Astrocyte (in vitro differentiated cells and primary cell): ENCODE data around the gene PRR20B. TPM values are rescaled to one million over a fixed set of nuclear protein-coding genes. Genes with fewer than 3 reads are reported as not detected.
"Not testable (repeated sequence)": the region's sequence is repeated elsewhere in the genome, so short reads cannot be mapped to it uniquely, and the experiment has no call there.

Experiments
- DNase-seq: peaks from one replicate; pipeline ENCODE4 v3.0.0-alpha.2; 2010; ENCODE audit warnings: low read depth
- FAIRE-seq: peaks from 2 replicates; lab custom pipeline; 2011; peaks lifted over from hg19 to GRCh38; lab: Jason Lieb, UNC
- H2AFZ ChIP-seq: 2 replicates; pipeline ENCODE4 v1.6.0; 2012; ENCODE audit warnings: low read depth, low read length, inconsistent platforms
- H3K27ac ChIP-seq: 2 replicates; pipeline ENCODE4 v1.5.1; 2011; ENCODE audit warnings: low read depth, low read length, inconsistent platforms
- H3K27me3 ChIP-seq: 2 replicates; pipeline ENCODE4 v1.6.0; 2011; ENCODE audit warnings: low read length, inconsistent platforms; ENCODE audit not compliant: insufficient read depth
- H3K36me3 ChIP-seq: 2 replicates; pipeline ENCODE4 v1.5.1; 2011; ENCODE audit warnings: low read length, inconsistent platforms; ENCODE audit not compliant: insufficient read depth
- H3K4me1 ChIP-seq: 2 replicates; pipeline ENCODE4 v1.5.1; 2011; ENCODE audit warnings: low read length, inconsistent platforms; ENCODE audit not compliant: insufficient read depth
- H3K4me2 ChIP-seq: 2 replicates; pipeline ENCODE4 v1.6.0; 2012; ENCODE audit warnings: low read length, inconsistent platforms
- H3K4me3 ChIP-seq: 2 replicates; pipeline ENCODE4 v1.5.1; 2011; ENCODE audit warnings: low read depth, mild to moderate bottlenecking, low read length, inconsistent platforms; ENCODE audit not compliant: insufficient read depth
- H3K79me2 ChIP-seq: 2 replicates; pipeline ENCODE4 v1.6.0; 2012; ENCODE audit warnings: mild to moderate bottlenecking, low read length, inconsistent platforms; ENCODE audit not compliant: insufficient read depth
- H3K9ac ChIP-seq: 2 replicates; pipeline ENCODE4 v1.6.0; 2012; ENCODE audit warnings: mild to moderate bottlenecking, low read length, inconsistent platforms
- H3K9me3 ChIP-seq: 2 replicates; pipeline ENCODE4 v1.5.1; 2012; ENCODE audit warnings: low read depth, mild to moderate bottlenecking, low read length, inconsistent platforms; ENCODE audit not compliant: insufficient read depth
- H4K20me1 ChIP-seq: 2 replicates; pipeline ENCODE4 v1.6.0; 2012; ENCODE audit warnings: low read length, inconsistent platforms; ENCODE audit not compliant: insufficient read depth
- H3K27ac Mint-ChIP-seq: one replicate; pipeline ENCODE4 v1.8.0; 2021; ENCODE audit warnings: mild to moderate bottlenecking, mixed read lengths; ENCODE audit not compliant: unreplicated experiment
- H3K27me3 Mint-ChIP-seq: one replicate; pipeline ENCODE4 v1.8.0; 2021; ENCODE audit warnings: low read depth, mixed read lengths; ENCODE audit not compliant: unreplicated experiment
- H3K36me3 Mint-ChIP-seq: one replicate; pipeline ENCODE4 v1.8.0; 2021; ENCODE audit warnings: low read depth, mixed read lengths; ENCODE audit not compliant: unreplicated experiment
- H3K4me1 Mint-ChIP-seq: one replicate; pipeline ENCODE4 v1.8.0; 2021; ENCODE audit warnings: low read depth, mixed read lengths; ENCODE audit not compliant: unreplicated experiment
- H3K4me3 Mint-ChIP-seq: one replicate; pipeline ENCODE4 v1.8.0; 2021; ENCODE audit warnings: mild to moderate bottlenecking, moderate library complexity, mixed read lengths; ENCODE audit not compliant: unreplicated experiment
- H3K9me3 Mint-ChIP-seq: one replicate; pipeline ENCODE4 v1.8.0; 2021; ENCODE audit warnings: mild to moderate bottlenecking, mixed read lengths; ENCODE audit not compliant: unreplicated experiment
- EZH2 ChIP-seq: IDR thresholded peaks from 2 replicates; pipeline ENCODE4 v1.6.1; 2012; ENCODE audit warnings: mild to moderate bottlenecking, low read length, inconsistent platforms; ENCODE audit not compliant: insufficient read depth
- total RNA-seq: library from RNA; stranded (reverse); gene quantifications from 2 replicates; pipeline ENCODE4 v1.2.1, GENCODE V29; 2021
- TF ChIP-seq, protein P1 (sequence below): IDR thresholded peaks from 2 replicates; pipeline ENCODE4 v1.5.1; 2011; ENCODE audit warnings: low read depth, mild to moderate bottlenecking, inconsistent platforms, low read length, moderate library complexity; ENCODE audit not compliant: insufficient read depth

PRR20B gene
- total RNA-seq, 1 donor from 2014 or later = not detected

GRCh38 chr13:57160332-57160731, 13.0 kb downstream of the PRR20B start, which contains the start of gene PRR20D:
TSS of gene PRR20D (plus strand) at chr13:57160632. CDS start at chr13:57161019, 387 bp downstream.
- H3K4me3 ChIP-seq, H3K4me1 ChIP-seq, H3K36me3 Mint-ChIP-seq, H3K9me3 ChIP-seq, H2AFZ ChIP-seq, H3K27me3 Mint-ChIP-seq, H3K27ac Mint-ChIP-seq, H3K4me3 Mint-ChIP-seq, H3K79me2 ChIP-seq, H3K9me3 Mint-ChIP-seq, H3K36me3 ChIP-seq, H4K20me1 ChIP-seq, H3K27me3 ChIP-seq, H3K27ac ChIP-seq, FAIRE-seq, H3K4me2 ChIP-seq, H3K4me1 Mint-ChIP-seq, H3K9ac ChIP-seq, DNase-seq: not testable (repeated sequence)

- DNase-seq, H3K4me3 Mint-ChIP-seq, FAIRE-seq: not testable (repeated sequence)
These were observed 19.6 kb downstream of the PRR20B start, which contains the start of gene PRR20E for GRCh38 chr13:57166897-57167296. TSS of gene PRR20E (plus strand) at chr13:57167197. CDS start at chr13:57167584, 387 bp downstream.

GRCh38 chr13:57191667-57192066, 44.4 kb downstream of the PRR20B start:
- Histone ChIP-seq H3K4me1 (no peaks in the 10 kb centered on the region), H3K79me2 (no peaks in the 10 kb centered on the region), H3K9ac (no peak overlapping the region), H3K4me2 (no peak overlapping the region), H3K36me3 (no peaks in the 10 kb centered on the region), H4K20me1 (no peaks in the 10 kb centered on the region), H3K9me3 (peaks cover 3% of the 10 kb centered on the region), H3K4me3 (no peak overlapping the region), H3K27ac (no peak overlapping the region), H2AFZ (no peak overlapping the region), H3K27me3 (no peaks in the 10 kb centered on the region)
- DNase-seq (no peak), FAIRE-seq (no peak)
- H3K27me3 Mint-ChIP-seq = no peaks in the 10 kb centered on the region
- H3K9me3 Mint-ChIP-seq = no peaks in the 10 kb centered on the region
- H3K4me1 Mint-ChIP-seq = no peaks in the 10 kb centered on the region
- H3K36me3 Mint-ChIP-seq = no peaks in the 10 kb centered on the region
- TF ChIP-seq, protein P1, sequence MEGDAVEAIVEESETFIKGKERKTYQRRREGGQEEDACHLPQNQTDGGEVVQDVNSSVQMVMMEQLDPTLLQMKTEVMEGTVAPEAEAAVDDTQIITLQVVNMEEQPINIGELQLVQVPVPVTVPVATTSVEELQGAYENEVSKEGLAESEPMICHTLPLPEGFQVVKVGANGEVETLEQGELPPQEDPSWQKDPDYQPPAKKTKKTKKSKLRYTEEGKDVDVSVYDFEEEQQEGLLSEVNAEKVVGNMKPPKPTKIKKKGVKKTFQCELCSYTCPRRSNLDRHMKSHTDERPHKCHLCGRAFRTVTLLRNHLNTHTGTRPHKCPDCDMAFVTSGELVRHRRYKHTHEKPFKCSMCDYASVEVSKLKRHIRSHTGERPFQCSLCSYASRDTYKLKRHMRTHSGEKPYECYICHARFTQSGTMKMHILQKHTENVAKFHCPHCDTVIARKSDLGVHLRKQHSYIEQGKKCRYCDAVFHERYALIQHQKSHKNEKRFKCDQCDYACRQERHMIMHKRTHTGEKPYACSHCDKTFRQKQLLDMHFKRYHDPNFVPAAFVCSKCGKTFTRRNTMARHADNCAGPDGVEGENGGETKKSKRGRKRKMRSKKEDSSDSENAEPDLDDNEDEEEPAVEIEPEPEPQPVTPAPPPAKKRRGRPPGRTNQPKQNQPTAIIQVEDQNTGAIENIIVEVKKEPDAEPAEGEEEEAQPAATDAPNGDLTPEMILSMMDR = no peak
- TF ChIP-seq EZH2 = no peak
- no peak overlapping the region for H3K27ac Mint-ChIP-seq
- no peak overlapping the region for H3K4me3 Mint-ChIP-seq

More at GRCh38 chr13:57166897-57167296, 19.6 kb downstream of the PRR20B start, which contains the start of gene PRR20E:
- H3K36me3 Mint-ChIP-seq, H3K9me3 Mint-ChIP-seq, H3K27ac Mint-ChIP-seq, H3K36me3 ChIP-seq, H3K4me1 ChIP-seq, H3K27ac ChIP-seq, H3K4me2 ChIP-seq, H4K20me1 ChIP-seq, H3K27me3 Mint-ChIP-seq, H3K4me1 Mint-ChIP-seq, H3K79me2 ChIP-seq, H3K9ac ChIP-seq, H2AFZ ChIP-seq, H3K9me3 ChIP-seq, H3K27me3 ChIP-seq, H3K4me3 ChIP-seq: not testable (repeated sequence)

Other genes with a start within 250 kb of the PRR20B start
- gene PRR20A, start 6.6 kb upstream of the PRR20B start, total RNA-seq = not detected in 2 replicates
- not detected in 2 replicates for gene PRR20C, start 6.6 kb downstream of the PRR20B start, total RNA-seq
- gene PRR20D, start 13.1 kb downstream of the PRR20B start, total RNA-seq = not detected in 2 replicates
- not detected in 2 replicates for gene PRR20E, start 19.7 kb downstream of the PRR20B start, total RNA-seq